ENCODE measurements around the gene ATRAID.

GRCh38 chr2:27194538-27195354 lies 17.1 kb upstream of the ATRAID start:
- TF ChIP-seq, protein P1, sequence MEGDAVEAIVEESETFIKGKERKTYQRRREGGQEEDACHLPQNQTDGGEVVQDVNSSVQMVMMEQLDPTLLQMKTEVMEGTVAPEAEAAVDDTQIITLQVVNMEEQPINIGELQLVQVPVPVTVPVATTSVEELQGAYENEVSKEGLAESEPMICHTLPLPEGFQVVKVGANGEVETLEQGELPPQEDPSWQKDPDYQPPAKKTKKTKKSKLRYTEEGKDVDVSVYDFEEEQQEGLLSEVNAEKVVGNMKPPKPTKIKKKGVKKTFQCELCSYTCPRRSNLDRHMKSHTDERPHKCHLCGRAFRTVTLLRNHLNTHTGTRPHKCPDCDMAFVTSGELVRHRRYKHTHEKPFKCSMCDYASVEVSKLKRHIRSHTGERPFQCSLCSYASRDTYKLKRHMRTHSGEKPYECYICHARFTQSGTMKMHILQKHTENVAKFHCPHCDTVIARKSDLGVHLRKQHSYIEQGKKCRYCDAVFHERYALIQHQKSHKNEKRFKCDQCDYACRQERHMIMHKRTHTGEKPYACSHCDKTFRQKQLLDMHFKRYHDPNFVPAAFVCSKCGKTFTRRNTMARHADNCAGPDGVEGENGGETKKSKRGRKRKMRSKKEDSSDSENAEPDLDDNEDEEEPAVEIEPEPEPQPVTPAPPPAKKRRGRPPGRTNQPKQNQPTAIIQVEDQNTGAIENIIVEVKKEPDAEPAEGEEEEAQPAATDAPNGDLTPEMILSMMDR (IDR thresholded peaks at IDR 0.05; ENCODE audit: insufficient read depth, low read length, poor library complexity, severe bottlenecking) = no peak
- no peak for TF ChIP-seq EZH2phosphoT487 (conservative IDR thresholded peaks at IDR 0.05; ENCODE audit: low read length)

Measured in SU-DHL-6 (cell line).